Stimulated activated CD4-positive, alpha-beta T cell treated with anti-CD3 and anti-CD28 coated beads, Interleukin-15, amount 100 ng/mL, for 1 hour (primary cell): Measurements from ENCODE around the gene COL4A1.

ENCODE experiments used
- DNase-seq, 2 donors: peaks; one replicate each; pipeline ENCODE4 v3.0.0-alpha.2; 2020; ENCODE audit warnings: low read depth in 1 of 2, low spot score in 1 of 2

COL4A1 gene

GRCh38 chr13:110262082-110262436 lies 44.9 kb downstream of the COL4A1 start:
- DNase-seq = no peak

- DNase-seq = no peak
Measured at GRCh38 chr13:110261166-110262081, 45.5 kb downstream of the COL4A1 start.

GRCh38 chr13:110259651-110260050 lies 47.3 kb downstream of the COL4A1 start:
- no peak for DNase-seq

- no peak for DNase-seq
Measured at GRCh38 chr13:110258876-110259631, 47.9 kb downstream of the COL4A1 start.

- DNase-seq = no peak
Measured at GRCh38 chr13:110257408-110257807, 49.5 kb downstream of the COL4A1 start.

GRCh38 chr13:110256126-110256905 lies 50.6 kb downstream of the COL4A1 start:
- no peak for DNase-seq

GRCh38 chr13:110254751-110255553 lies 52.0 kb downstream of the COL4A1 start:
- no peak for DNase-seq

GRCh38 chr13:110254151-110254679 lies 52.7 kb downstream of the COL4A1 start:
- no peak for DNase-seq

- no peak for DNase-seq
Measured at GRCh38 chr13:110251193-110251819, 55.7 kb downstream of the COL4A1 start.

- DNase-seq = no peak
Measured at GRCh38 chr13:110250258-110250891, 56.6 kb downstream of the COL4A1 start.

- DNase-seq = no peak
Measured at GRCh38 chr13:110249326-110249725, 57.6 kb downstream of the COL4A1 start.

- no peak for DNase-seq
Measured at GRCh38 chr13:110248449-110249143, 58.4 kb downstream of the COL4A1 start.

GRCh38 chr13:110246530-110246929 lies 60.4 kb downstream of the COL4A1 start:
- DNase-seq = no peak

GRCh38 chr13:110245416-110245899 lies 61.5 kb downstream of the COL4A1 start:
- DNase-seq = no peak

- DNase-seq = no peak
Measured at GRCh38 chr13:110244976-110245375, 62.0 kb downstream of the COL4A1 start.

GRCh38 chr13:110244071-110244830 lies 62.7 kb downstream of the COL4A1 start:
- no peak for DNase-seq

GRCh38 chr13:110242615-110243014 lies 64.3 kb downstream of the COL4A1 start:
- DNase-seq = no peak

GRCh38 chr13:110240943-110241342 lies 66.0 kb downstream of the COL4A1 start:
- DNase-seq = no peak
